SK-N-SH treated with all-trans-retinoic acid at 6 μM for 48 hours (cell line): Measurements from ENCODE around the gene SNTB2.

ENCODE experiments used
- ARNTL ChIP-seq: fragments of 450-650 bp; formaldehyde crosslinking; IDR thresholded peaks from 2 replicates; pipeline ENCODE4 v1.5.0; 2020; ENCODE audit warnings: low read depth, mild to moderate bottlenecking, moderate library complexity, borderline replicate concordance
- CSRNP3 ChIP-seq: fragments of 250-450 bp; sonication (Bioruptor Pico); IDR thresholded peaks from 2 replicates; pipeline ENCODE4 v1.5.1; 2021; ENCODE audit warnings: mild to moderate bottlenecking, moderate library complexity
- ESRRG ChIP-seq: fragments of 250-450 bp; sonication (Bioruptor Pico); IDR thresholded peaks from 2 replicates; pipeline ENCODE4 v1.6.1; 2021; ENCODE audit warnings: mild to moderate bottlenecking
- PATZ1 ChIP-seq: fragments of 250-450 bp; sonication (Bioruptor Pico); IDR thresholded peaks from 2 replicates; pipeline ENCODE4 v1.8.0; 2020; ENCODE audit warnings: mild to moderate bottlenecking, moderate library complexity, borderline replicate concordance
- PPARA ChIP-seq: fragments of 250-450 bp; sonication (Bioruptor Pico); IDR thresholded peaks from 2 replicates; pipeline ENCODE4 v1.5.0; 2020; ENCODE audit warnings: mild to moderate bottlenecking, borderline replicate concordance
- TOX ChIP-seq: fragments of 250-450 bp; sonication (Bioruptor Pico); IDR thresholded peaks from 2 replicates; pipeline ENCODE4 v1.8.0; 2021; ENCODE audit warnings: mild to moderate bottlenecking, moderate library complexity, borderline replicate concordance
- ZFP3 ChIP-seq: fragments of 250-450 bp; sonication (Bioruptor Pico); IDR thresholded peaks from 2 replicates; pipeline ENCODE4 v1.5.0; 2020; ENCODE audit warnings: mild to moderate bottlenecking, moderate library complexity
- ZNF565 ChIP-seq: fragments of 450-650 bp; formaldehyde crosslinking; conservative IDR thresholded peaks from 2 replicates; pipeline ENCODE4 v1.5.0; 2020; ENCODE audit warnings: low read depth, mild to moderate bottlenecking, moderate library complexity

GRCh38 chr16:69193855-69194254 lies 6.9 kb downstream of the SNTB2 start:
- TF ChIP-seq PPARA (no peak), CSRNP3 (CRISPR knock-in tag) (no peak), ARNTL (no peak), ESRRG (CRISPR knock-in tag) (no peak), ZFP3 (no peak), PATZ1 (CRISPR knock-in tag) (no peak), ZNF565 (CRISPR knock-in tag) (no peak), TOX (CRISPR knock-in tag) (no peak)
